ENCODE results near the gene TMEM14B. TPM values are rescaled to one million over a fixed set of nuclear protein-coding genes. Genes with fewer than 3 reads are reported as not detected.
"Not testable (repeated sequence)": the region's sequence is repeated elsewhere in the genome, so short reads cannot be mapped to it uniquely, and the experiment has no call there.

Gene TMEM14B
- total RNA-seq, 2 experiments from 2014 or later = 41.8 to 44.1 TPM

GRCh38 chr6:10749734-10750133 lies 2.1 kb downstream of the TMEM14B start:
- Mint-ChIP-seq H3K27me3 (no peaks in the 10 kb centered on the region), H3K36me3 (ENCODE audit: low read depth) (peaks cover 60% of the 10 kb centered on the region), H3K4me1 (ENCODE audit: low read depth) (peaks cover 84% of the 10 kb centered on the region), H3K4me3 (peak overlapping the region; percentile 86), H3K27ac (peak overlapping the region; percentile 47), H3K9me3 (no peaks in the 10 kb centered on the region)
- Histone ChIP-seq H3K4me1 (ENCODE audit: insufficient read depth, low read length) (peaks cover 37% of the 10 kb centered on the region), H3K27ac (ENCODE audit: low read depth in 1 of 2, low read length in 2 of 2) (no peak overlapping the region), H3K9me3 (ENCODE audit: control insufficient read depth in 1 of 2, insufficient read depth in 1 of 2, low read length in 2 of 2) (no peaks in the 10 kb centered on the region), H3K4me3 (ENCODE audit: low read length) (no peak overlapping the region), H3K36me3 (ENCODE audit: insufficient read depth, low read length) (peaks cover 39% of the 10 kb centered on the region), H3K27me3 (ENCODE audit: control insufficient read depth in 1 of 2, insufficient read depth in 2 of 2, low read length in 2 of 2) (no peaks in the 10 kb centered on the region)
- POLR2A ChIA-PET = no interaction called here
- TF ChIP-seq CTCF (IDR thresholded peaks at IDR 0.05) = no peak
- ATAC-seq (ENCODE audit: poor library complexity) (no peak), DNase-seq (no peak)
- CTCF ChIA-PET = no interaction called here
- intact Hi-C loops (cut with DNase I, micrococcal nuclease) = loop anchor here in 1 of 2 experiments (5.0 kb wide), 1 partner anchor 343 kb away; the partner anchor contains the start of gene SMIM13

GRCh38 chr6:10750568-10750967 lies 3.0 kb downstream of the TMEM14B start:
- H3K36me3 Mint-ChIP-seq (ENCODE audit: low read depth) = peaks cover 68% of the 10 kb centered on the region
- CTCF ChIA-PET; H3K9me3 ChIP-seq (ENCODE audit: control insufficient read depth in 1 of 2, insufficient read depth in 1 of 2, low read length in 2 of 2); H3K27ac Mint-ChIP-seq; ATAC-seq (ENCODE audit: poor library complexity); H3K27me3 ChIP-seq (ENCODE audit: control insufficient read depth in 1 of 2, insufficient read depth in 2 of 2, low read length in 2 of 2); intact Hi-C loops (cut with DNase I, micrococcal nuclease); H3K27me3 Mint-ChIP-seq; DNase-seq; H3K9me3 Mint-ChIP-seq; H3K4me3 ChIP-seq (ENCODE audit: low read length); H3K27ac ChIP-seq (ENCODE audit: low read depth in 1 of 2, low read length in 2 of 2): not testable (repeated sequence)
- Histone ChIP-seq H3K4me1 (ENCODE audit: insufficient read depth, low read length) (peaks cover 37% of the 10 kb centered on the region), H3K36me3 (ENCODE audit: insufficient read depth, low read length) (peaks cover 47% of the 10 kb centered on the region)
- H3K4me3 Mint-ChIP-seq = peak overlapping the region; percentile 25
- POLR2A ChIA-PET = interaction anchor here (1.0 kb wide), 1 partner anchor 30 kb away, joined by 3 read pairs; no protein-coding TSS in a partner anchor
- H3K4me1 Mint-ChIP-seq (ENCODE audit: low read depth) = peaks cover 82% of the 10 kb centered on the region

- H3K27me3 Mint-ChIP-seq; H3K4me3 ChIP-seq (ENCODE audit: low read length); H3K4me3 Mint-ChIP-seq; H3K27ac Mint-ChIP-seq; POLR2A ChIA-PET; H3K9me3 ChIP-seq (ENCODE audit: control insufficient read depth in 1 of 2, insufficient read depth in 1 of 2, low read length in 2 of 2); ATAC-seq (ENCODE audit: poor library complexity); H3K27me3 ChIP-seq (ENCODE audit: control insufficient read depth in 1 of 2, insufficient read depth in 2 of 2, low read length in 2 of 2); CTCF ChIA-PET; intact Hi-C loops (cut with DNase I, micrococcal nuclease); H3K9me3 Mint-ChIP-seq; H3K27ac ChIP-seq (ENCODE audit: low read depth in 1 of 2, low read length in 2 of 2): not testable (repeated sequence)
- peaks cover 80% of the 10 kb centered on the region for H3K36me3 Mint-ChIP-seq (ENCODE audit: low read depth)
- H3K4me1 Mint-ChIP-seq (ENCODE audit: low read depth) = peaks cover 70% of the 10 kb centered on the region
- peak in 1 of 14 experiments; percentile 47 for DNase-seq
- Histone ChIP-seq H3K36me3 (ENCODE audit: insufficient read depth, low read length) (peaks cover 57% of the 10 kb centered on the region), H3K4me1 (ENCODE audit: insufficient read depth, low read length) (peaks cover 35% of the 10 kb centered on the region)
Measured at GRCh38 chr6:10751757-10752156, 4.2 kb downstream of the TMEM14B start.

- TF ChIP-seq CTCF (IDR thresholded peaks at IDR 0.05) = no peak
- intact Hi-C loops (cut with DNase I, micrococcal nuclease) = no loop called here
- ChIA-PET POLR2A (no interaction called here), CTCF (no interaction called here)
- H3K27ac ChIP-seq (ENCODE audit: low read depth in 1 of 2, low read length in 2 of 2) = no peak overlapping the region
- H3K27me3 ChIP-seq (ENCODE audit: control insufficient read depth in 1 of 2, insufficient read depth in 2 of 2, low read length in 2 of 2) = no peaks in the 10 kb centered on the region
- Mint-ChIP-seq H3K4me3 (no peak overlapping the region), H3K36me3 (ENCODE audit: low read depth) (peaks cover 87% of the 10 kb centered on the region), H3K9me3 (no peaks in the 10 kb centered on the region), H3K27me3 (no peaks in the 10 kb centered on the region), H3K4me1 (ENCODE audit: low read depth) (peaks cover 50% of the 10 kb centered on the region), H3K27ac (no peak overlapping the region)
- H3K36me3 ChIP-seq (ENCODE audit: insufficient read depth, low read length) = peaks cover 66% of the 10 kb centered on the region
- H3K9me3 ChIP-seq (ENCODE audit: control insufficient read depth in 1 of 2, insufficient read depth in 1 of 2, low read length in 2 of 2) = no peaks in the 10 kb centered on the region
- no peak overlapping the region for H3K4me3 ChIP-seq (ENCODE audit: low read length)
- no peak for DNase-seq
- H3K4me1 ChIP-seq (ENCODE audit: insufficient read depth, low read length) = peaks cover 2% of the 10 kb centered on the region
- no peak for ATAC-seq (ENCODE audit: poor library complexity)
Measured at GRCh38 chr6:10756085-10756484, 8.5 kb downstream of the TMEM14B start.
